GM19397 (cell line): ENCODE data around the gene GATAD2B.
"Not testable (repeated sequence)": the region's sequence is repeated elsewhere in the genome, so short reads cannot be mapped to it uniquely, and the experiment has no call there.

ENCODE experiments used
- ATAC-seq: cut with Tn5 transposase; IDR thresholded peaks from one replicate; pipeline ENCODE4 v1.9.1; 2021; ENCODE audit warnings: mild to moderate bottlenecking, moderate library complexity; ENCODE audit not compliant: unreplicated experiment

GATAD2B gene

DNA sequence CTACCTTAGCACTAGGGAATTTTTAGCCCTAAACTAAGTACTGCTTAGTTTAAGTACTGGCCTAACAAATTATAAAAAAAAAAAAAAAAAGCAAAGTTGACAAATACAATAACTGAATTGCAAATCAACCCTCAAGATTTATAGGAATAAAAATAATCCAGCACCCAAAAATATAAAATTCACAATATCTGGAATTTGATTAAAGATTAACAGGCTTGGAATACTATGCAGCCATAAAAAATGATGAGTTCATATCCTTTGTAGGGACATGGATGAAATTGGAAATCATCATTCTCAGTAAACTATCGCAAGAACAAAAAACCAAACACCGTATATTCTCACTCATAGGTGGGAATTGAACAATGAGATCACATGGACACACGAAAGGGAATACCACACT is 78.4 kb downstream of the GATAD2B start:
- not testable (repeated sequence) for ATAC-seq

- peak; percentile 56 for ATAC-seq
These were observed 80.7 kb downstream of the GATAD2B start for GRCh38 chr1:153842006-153842471.

- no peak for ATAC-seq
These were observed 81.2 kb downstream of the GATAD2B start for GRCh38 chr1:153841463-153841994.

GRCh38 chr1:153840774-153841173 is 82.0 kb downstream of the GATAD2B start:
- ATAC-seq: not testable (repeated sequence)

DNA sequence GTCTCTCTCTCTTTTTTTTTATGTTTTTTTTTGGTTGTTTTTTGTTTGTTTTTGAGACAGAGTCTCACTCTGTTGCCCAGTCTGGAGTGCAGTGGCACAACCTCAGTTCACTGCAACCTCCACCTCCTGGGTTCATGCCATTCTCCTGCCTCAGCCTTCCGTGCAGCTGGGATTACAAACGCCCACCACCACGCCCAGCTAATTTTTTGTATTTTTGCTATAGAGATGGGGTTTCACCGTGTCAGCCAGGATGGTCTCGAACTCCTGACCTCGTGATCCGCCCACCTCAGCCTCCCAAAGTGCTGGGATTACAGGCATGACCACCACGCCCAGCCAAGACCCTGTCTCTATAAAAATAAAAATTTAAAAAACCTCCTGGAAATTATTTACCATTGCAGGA is 88.8 kb downstream of the GATAD2B start:
- ATAC-seq: not testable (repeated sequence)

DNA sequence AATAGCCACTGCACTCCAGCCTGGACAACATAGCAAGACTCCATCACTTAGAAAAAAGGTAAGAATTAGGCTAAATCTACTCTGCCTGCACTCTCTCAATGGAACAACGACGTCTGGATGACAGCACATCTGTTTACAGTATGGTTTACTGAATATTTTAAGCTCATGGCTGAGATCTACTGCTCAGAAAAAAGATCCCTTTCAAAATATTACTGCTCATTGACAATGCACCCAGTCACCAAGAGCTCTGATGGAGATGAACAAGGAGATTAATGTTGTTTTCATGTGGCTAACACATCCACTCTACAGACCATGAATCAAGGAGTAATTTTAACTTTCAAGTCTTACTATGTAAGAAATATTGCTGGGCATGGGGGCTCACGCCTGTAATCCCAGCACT is 89.6 kb downstream of the GATAD2B start:
- ATAC-seq: no peak

DNA sequence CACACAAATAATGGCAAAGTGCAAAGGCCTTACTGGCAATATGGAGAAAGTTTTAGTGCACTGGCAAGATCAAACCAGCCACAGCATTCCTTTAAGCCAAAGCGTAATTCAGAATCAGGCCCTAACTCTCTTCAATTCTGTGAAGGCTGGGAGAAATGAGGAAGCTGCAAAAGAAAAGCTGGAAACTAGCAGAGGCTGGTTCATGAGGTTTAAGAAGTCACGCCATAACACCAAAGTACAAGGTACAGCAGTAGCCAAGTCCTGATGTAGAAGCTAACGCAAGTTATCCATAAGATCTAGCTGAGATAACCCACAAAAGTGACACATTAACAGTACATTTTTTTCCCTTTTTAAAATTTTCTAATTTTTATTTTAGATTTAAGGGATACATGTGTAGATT is 90.5 kb downstream of the GATAD2B start:
- no peak for ATAC-seq

DNA sequence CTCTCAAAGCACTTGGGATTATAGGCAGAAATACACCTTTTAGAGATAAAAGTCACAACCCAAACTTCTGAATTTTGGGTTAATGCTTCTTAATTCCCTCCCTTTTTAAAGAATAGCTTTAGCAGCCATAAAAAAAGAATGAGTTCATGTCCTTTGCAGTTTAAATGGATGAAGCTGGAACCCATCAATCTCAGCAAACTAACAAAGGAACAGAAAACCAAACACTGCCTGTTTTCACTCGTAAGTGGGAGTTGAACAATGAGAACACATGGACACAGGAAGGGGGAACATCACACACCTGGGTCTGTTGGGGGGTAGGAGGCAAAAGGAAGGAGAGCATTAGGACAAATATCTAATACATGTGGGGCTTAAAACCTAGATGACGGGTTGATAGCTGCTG is 91.7 kb downstream of the GATAD2B start:
- no peak for ATAC-seq

DNA sequence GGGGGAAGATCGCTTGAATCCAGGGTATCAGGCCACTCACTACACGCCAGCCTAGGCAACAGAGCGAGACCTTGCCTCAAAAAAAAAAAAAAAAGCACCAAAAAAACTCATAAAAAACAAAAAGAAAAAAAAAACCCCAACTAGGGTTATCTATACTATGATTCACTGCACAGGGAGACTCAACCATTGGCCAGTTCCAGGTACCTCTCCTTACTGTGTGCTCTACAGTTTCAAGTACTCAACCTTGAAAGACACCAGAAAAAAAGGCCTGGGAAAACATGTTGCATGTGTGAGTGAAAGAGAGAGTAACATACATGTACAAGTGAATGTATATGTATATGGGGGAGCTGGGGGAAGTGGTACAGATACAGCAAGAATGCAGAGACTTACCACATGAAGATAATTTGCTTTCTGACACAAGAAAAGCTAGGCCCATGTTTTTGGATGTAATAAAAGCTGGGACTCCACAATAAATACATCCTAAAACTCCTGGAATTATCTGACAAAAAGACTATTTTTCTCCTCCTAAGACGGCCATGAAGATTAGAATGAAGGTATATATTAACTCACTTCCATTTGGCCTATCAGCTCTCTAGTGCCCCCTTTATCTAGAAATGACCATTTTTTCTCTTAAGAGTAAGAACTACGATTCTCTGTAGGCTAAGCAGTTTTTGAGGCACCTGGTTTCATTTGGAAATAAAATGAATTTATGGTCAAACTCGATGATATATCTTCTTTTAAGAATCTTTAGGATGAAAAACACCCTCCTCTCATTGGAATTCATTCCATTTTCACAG is 95.4 kb downstream of the GATAD2B start:
- ATAC-seq: no peak

DNA sequence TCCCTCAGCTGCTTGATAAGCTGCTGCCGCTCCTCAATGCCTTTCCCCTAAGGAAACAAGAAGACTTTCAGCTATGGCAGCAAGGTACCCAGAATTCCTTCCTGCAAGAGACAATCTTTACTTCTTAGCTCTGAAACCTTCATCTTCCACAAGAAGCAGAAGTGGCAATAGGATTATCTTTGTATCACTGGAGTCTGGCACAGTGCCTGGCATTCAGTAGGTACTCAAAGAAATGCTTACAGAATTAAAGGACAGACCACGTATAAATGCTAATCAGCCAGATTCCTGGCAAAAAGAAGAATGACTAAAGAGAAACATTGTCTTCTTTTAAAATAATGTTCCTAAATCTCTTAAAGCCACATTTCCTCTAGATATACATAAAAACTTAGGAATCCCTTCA is 103.9 kb downstream of the GATAD2B start:
- no peak for ATAC-seq

GRCh38 chr1:153816283-153816889 is 106.4 kb downstream of the GATAD2B start:
- ATAC-seq: no peak

DNA sequence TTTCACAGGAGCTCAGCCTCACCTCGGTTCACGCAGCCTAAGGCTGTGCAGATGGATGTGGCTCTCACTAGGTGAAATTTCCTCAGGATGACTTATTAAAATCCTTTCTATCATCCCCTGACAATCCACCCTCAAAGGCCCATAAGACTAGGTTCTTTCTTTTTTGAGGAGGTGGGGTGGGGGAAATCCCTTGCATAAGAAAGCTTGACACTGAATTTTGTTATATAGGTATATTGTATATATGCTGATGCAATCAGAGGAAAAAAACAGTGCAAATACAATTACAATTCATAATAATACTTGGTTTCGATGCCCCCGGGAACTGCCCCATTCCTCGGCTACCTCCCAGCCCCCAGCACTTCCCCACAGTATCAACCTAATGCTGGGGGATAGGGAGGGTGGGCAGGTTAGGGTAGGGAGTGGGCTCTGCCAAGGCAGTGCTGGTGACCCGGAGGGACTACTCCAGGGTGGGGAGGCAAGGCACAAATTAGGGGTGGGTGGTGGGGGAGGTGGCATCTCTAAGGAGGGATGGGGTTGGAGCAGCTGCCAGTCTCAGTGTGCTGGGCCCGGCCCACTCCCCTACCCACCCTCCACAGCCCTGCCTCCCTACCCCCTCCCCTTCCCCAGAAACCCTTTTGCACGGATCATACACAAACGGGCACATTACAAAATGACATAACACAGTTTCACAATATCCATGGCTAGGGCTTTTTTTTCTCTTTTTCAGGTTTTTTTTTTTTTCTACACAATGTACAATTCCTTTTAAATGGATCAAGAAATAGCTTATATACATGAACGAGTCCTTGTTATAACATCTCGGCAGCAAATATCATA is 116.7 kb downstream of the GATAD2B start:
- ATAC-seq: peak; percentile 15

DNA sequence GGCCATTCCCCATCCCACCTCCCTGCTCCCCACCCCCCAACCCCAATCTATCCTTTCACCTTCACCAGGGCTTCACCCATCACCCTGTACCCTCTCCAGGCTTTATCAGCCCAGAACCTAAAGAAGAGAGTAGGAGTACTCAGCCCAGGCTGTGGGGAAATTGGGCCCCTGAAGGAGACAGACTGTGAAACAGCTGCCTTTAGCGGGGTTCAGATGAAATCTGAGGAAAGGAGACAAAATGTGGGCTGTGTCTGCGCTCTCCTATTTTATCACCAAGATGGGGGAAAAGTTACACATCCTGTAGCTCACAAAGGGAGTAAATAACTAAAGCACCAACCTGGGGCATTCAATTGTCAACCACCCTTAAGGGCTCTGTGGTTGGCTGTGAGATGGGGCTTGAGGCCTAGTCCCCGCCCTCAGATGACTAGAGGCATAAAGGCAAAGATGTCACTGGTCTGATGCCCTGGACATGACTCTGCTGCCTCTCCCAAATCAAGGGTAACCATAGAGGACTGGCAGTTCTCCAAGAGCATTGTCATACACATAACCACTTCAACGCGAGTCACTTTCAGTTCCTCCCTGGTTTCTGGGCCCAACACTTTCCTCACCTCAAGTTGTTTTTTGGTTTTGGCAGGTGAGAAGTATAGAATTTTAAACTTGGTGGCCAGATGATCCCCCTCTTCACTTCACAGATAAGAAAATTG is 117.6 kb downstream of the GATAD2B start:
- ATAC-seq: peak; percentile 85

DNA sequence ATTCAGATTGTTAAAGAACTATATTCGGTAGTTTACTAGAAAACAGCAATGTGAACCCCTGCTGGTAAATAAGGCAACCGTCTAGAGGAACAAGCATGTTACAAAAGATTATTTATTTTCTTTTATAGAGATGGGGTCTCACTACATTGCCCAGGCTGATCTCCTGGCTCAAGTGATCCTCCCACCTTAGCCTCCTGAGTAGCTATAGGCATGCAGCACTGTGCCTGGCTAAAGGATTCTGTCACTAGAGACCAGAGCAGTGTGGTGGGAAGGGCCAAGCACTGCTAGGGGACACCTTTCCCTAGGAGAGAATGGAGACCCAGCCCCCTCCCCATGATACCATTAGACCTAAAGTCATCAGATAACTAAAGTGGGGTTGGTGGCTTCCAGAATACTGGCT is 118.7 kb downstream of the GATAD2B start:
- no peak for ATAC-seq

- no peak for ATAC-seq
These were observed 119.2 kb downstream of the GATAD2B start for GRCh38 chr1:153803470-153804056.

GRCh38 chr1:153801786-153802697 is 120.7 kb downstream of the GATAD2B start:
- ATAC-seq: no peak

DNA sequence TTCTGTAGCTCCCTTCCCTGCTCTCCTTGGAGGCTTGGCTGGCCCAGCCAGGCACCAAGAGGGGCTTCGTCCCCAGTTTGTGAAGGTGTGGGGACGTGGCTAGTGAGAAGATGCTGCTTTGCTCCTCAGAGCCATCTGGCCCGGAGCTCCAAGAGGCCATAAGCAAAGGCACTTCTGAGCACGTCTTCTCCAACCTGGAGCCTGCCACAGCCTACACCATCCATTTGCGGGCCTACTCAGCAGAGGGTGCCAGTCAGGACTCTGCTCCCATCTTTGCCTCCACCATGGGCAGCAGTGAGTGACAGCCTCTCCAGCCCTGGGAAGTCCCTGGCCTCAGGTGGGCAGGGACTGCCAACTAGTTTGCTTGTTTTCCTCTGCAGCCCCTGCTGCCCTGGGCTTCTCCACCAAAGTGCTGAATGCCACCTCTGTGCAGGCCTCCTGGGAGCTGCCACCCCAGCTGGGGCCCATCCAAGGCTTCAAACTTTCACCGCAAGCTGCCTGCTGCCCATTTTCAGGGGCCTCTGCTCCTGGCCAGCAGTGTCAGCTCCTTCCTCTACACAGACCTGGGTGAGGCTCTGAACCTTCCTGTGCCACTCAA is 121.6 kb downstream of the GATAD2B start:
- no peak for ATAC-seq

GRCh38 chr1:153800516-153800915 is 122.3 kb downstream of the GATAD2B start:
- no peak for ATAC-seq
